GM21737 (cell line): Measurements from ENCODE around the gene MLPH.

Experiments
- ATAC-seq: cut with Tn5 transposase; IDR thresholded peaks from one replicate; pipeline ENCODE4 v1.9.1; 2021; ENCODE audit warnings: mild to moderate bottlenecking, moderate library complexity; ENCODE audit not compliant: unreplicated experiment

The MLPH gene

DNA sequence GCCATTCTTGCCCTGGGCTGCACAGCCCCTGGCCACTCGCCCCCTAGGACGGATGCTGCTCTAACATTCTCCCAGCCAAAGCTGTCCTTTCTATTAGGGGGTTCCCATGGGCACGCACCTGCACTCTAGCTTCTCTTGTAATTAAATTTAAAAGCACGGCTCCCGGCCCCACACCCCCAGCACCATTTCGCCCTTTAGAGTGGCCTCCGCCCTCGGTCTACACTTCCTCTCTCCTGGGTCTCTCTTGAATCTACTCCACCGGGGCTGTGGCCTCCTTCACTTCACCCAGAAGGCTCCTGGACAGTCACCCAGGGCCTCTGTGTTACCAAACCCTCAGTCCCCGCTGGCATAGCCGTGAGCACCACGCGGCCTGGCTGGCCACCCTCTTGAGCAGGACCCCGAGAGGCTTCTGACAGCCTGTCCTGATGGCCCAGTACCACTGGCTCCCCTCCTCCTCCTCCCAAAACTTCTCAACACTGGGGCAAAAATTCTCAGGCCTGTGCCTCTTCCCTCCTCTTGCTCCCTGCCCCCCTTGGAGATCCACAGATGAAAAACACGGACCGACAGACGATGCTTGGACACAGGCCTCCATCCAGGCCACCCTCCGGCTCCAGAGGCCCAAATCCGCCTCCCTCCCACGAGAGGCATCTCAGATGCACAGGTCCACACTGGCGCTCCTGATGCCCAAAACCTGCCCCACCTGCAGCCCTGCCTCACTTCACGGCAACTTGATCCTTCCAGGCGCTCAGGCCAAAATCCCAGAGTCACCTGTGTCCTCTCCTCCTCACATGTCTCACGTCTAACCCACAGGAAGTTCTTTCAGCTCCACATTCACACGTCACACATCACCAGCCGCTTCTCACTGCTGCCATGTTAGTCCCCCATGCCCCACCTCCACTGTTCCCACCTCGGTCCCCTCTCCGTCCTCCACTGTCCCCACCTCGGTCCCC, 110.4 kb downstream of the MLPH start:
- ATAC-seq = no peak

DNA sequence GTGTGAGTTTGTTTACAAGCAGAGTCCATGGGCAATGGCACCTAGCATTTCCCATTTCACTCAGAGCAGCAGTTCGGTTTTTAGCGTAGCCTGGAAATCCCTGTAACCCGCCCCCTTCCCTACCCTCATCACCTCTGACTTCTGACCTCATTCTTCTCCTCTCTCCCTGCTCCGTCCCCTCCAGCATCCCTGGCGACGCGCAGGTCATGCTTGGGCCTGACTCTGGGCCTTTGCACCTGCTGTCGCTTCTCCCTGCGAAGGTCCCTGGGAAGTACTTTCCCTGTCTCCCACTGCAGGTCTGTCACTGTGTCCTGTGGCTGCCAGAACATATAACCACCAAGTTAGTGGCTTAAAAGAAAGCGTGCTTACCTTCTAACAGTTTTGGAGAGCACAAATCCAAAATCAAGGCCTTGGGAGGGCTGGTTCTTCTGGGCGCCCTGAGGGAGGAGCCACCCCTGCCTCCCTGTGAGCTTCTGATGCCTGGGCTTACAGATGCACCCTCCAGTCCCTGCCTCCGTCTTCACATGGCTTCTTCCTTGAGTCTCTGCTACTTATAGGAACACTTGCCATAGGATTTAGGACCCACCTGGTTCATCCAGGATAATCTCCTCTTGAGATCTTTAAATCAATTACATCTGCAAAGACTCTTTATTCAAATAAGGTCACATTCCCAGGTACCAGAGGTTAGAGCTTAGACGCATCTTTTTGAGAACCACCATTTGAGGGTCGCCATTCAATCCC, 111.6 kb downstream of the MLPH start:
- no peak for ATAC-seq

DNA sequence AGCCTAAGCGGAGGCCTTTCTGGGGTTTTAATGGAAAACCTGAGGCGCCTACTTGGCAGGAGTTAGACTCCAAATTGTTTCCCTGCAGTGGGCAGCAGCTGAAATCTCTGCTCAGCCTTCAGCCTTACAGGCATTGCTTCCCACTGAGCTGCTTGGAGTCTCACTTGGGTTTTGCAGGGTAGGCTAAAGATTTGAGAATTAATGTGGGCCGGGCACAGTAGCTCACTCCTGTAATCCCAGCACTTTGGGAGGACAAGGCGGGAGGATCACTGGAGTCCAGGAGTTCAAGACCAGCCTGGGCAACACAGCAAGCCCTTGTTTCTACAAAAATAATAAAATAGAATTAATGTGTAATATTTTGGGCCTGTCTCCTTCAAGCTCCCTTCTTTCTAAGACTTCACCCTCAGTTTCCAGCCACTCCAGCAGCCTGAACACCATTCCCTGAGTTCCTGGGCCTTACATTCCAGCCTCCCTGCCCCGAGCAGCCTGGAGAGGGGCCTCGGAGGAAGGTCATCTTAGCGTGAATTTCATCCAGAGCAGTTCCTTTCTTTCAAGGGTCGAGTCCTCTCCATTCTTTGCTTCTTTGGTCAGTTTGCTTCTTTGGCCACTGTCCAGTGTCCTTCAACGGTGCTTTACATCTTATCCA, 112.5 kb downstream of the MLPH start:
- no peak for ATAC-seq

DNA sequence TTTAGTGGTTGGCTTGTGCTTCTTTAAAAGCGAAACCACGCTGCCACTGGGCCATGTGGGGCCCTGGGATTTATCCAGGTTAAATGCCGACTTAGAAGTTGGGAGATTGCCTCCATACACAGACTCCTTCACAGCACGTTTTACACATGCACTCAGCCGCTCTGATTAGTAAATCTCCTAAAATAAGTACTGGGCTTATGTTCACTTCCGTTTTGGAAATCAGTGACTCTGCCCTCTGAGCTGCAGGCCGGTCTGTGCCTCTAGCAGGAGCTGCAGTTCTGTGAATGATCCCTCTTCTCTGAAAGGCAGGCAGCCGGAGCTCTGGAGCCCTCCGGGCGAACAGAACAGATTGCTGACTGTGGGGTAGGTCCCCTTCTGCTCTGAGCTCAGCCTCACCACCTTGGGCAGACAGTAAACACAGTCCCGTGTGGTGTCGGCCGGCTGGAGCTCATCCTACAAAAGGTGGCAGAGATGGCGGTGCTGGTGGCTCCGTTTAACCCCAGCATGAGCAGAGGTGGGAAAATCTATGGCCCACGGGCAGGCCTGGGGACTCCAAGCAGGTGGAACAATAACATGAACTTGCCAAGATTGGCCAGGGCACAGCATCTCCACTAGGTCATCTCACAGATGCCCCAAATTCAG, 113.3 kb downstream of the MLPH start:
- no peak for ATAC-seq

DNA sequence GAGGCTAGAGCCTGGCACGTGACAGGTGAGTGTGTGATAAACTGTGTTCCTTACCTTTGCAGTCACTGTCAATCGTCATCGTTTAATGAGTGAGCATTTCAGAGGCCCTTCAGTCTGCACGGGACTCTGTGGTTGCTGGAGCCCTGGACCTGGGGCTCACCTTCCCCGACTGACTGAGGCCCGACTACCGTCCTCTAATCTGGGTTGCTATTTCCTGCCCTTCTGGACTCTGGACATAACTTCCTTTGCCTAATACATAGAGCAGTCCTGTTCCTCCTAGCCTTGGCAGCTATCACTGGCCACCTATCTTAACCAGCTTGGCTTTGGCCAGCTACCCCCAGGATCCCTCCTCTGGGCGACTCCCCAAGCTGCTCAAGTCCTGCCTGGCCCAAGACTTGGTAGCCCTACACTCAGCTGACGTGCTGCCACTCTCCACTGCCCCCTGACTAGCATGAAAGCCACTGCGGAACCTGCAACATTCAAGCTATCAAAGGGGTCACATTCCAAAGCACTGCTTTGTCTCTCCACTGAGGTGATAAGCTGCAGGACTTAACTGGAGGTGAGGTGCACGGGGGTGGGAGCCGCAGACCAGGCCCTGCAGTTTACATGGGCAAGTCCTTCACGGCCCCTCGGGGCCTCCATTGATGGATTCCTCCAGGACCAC, 114.5 kb downstream of the MLPH start:
- no peak for ATAC-seq

DNA sequence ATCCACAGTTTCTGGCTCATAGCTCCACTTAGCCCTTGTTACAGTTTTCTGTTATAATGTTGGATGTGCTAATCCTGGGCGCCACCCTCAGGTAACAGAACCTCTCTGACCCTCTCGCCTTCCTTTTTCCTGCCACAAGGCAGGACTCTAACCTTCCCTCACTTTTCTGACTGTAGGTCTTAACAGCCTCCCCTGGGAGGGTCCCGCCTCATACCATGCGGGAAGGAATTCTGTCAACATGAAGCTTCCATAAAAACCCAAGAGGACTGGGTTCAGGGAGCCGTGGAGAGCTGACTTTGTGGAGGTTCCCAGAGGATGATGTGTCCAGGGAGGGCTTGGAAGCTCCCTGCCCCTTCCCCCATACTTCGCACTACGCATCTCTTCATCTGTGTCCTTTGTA, 115.4 kb downstream of the MLPH start:
- ATAC-seq = no peak

DNA sequence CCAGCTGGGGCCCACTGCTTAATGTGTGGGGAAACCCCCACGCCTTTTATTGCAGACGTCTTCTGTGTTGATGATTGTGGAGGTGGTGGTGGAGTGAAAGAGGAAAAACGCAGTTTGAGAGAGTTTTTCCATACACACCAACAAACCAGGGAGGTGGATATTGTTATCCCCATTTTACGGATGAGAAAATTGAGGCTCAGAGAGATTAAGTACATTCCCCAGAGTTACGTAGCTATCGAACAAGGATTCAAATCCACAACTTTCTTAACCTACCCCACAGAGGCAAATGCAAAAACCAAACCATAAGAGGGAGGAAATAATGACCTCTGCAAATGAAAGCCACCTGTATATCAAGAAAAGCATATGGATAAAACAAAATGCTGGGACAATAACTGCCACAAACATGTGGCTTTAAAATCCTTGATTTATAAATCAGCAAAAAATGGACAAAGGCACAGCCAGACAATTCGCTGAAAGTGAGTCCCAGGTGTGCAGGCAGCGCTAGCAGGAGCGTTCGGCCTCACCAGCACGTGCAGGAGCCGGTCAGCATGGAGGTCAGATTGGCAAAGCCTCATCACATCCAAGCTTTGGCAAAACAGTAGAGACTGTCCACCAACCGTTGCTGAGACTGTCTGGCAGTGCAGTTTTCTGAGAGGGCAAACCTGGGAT, 116.1 kb downstream of the MLPH start:
- ATAC-seq = no peak

DNA sequence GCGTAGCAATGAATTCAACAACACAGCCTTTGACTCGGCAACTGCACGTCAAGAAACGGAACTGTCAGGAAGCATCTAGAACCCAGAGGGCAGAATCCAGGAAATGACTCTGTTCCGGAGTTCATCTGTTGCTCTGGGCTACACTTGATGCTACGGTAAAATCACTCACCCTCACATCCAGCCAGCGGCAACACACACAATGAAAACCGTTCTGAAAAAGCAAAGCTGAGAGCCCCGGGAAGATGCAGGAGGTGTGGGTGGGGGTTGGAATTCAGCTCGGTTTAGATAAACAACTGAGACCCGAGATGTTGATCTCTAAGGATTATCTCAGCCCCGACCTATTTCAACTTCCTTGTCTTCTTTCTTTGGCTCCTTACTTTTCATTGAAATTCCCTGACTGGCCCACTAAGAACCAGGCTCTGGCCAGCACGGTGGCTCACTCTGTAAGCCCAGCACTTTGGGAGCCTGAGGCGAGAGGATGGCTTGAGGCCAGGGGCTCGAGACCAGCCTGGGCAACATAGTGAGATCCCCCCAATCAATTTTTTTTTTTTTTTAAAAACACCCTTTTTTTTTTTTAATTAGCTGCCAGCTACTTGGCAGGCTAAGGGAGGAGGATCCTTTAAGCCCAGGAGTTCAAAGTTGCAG, 116.8 kb downstream of the MLPH start:
- no peak for ATAC-seq

DNA sequence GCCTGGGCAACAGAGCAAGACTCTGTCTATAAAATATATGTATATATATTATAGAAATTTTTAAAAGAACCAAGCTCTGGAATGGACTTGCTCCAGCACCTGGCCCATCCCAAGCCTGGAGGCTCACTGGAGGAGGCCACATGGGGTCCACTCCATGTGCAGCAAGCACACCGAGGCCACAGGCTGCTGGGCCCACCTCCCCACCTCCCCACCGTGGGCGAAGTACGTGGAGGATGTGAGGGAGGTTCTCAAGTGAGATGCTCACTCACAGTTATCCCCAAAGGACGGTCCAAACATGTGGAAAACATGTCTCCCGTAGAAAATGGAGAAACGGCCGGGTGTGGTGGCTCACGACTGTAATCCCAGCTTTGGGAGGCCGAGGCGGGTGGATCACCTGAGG, 117.3 kb downstream of the MLPH start:
- no peak for ATAC-seq
